SK-N-SH (cell line): ENCODE results near the gene ENTPD8. TPM values are rescaled to one million over a fixed set of nuclear protein-coding genes. Genes with fewer than 3 reads are reported as not detected.

ENCODE experiments used
- CTCF ChIA-PET: fragments of 300-600, 350-600 bp; formaldehyde crosslinking; extraction: SDS; loops from one replicate; lab custom pipeline; 2021; lab: Yijun Ruan, JAX
- POLR2A ChIA-PET: fragments of 350-600 bp; sonication (Branson Sonifier 250); formaldehyde crosslinking; extraction: SDS; loops from one replicate; lab custom pipeline; 2020; ENCODE audit warnings: antibody characterized with exemption, inconsistent platforms; lab: Yijun Ruan, JAX
- DNase-seq: peaks from one replicate; pipeline ENCODE4 v3.0.0; 2012
- H2AFZ ChIP-seq: fragments of 200-600 bp; sonication (generic); 2 replicates; pipeline ENCODE4 v1.8.1; 2016; ENCODE audit warnings: antibody characterized with exemption, mild to moderate bottlenecking, low read depth
- H3F3A ChIP-seq: fragments of 200-600 bp; sonication (generic); replicated peaks from 2 replicates; pipeline ENCODE3; 2016; ENCODE audit warnings: antibody characterized with exemption, mild to moderate bottlenecking; ENCODE audit not compliant: insufficient read depth
- H3K27ac ChIP-seq, 2 experiments: fragments of 200-500 bp in 1 of 2; fragments of 200-600 bp in 1 of 2; sonication (Bioruptor generic) in 1 of 2; sonication (generic), shearing (Covaris generic) in 1 of 2; 2 replicates each; pipeline versions ENCODE4 v1.5.1 to v1.6.1; 2014 to 2016; ENCODE audit warnings: low read depth in 2 of 2, inconsistent platforms in 1 of 2, low read length in 1 of 2, mild to moderate bottlenecking in 1 of 2, mixed read lengths in 1 of 2
- H3K27me3 ChIP-seq: fragments of 200-600 bp; sonication (generic), shearing (Covaris generic); 2 replicates; pipeline ENCODE4 v1.6.1; 2016; ENCODE audit warnings: mixed run types; ENCODE audit not compliant: insufficient read depth
- H3K36me3 ChIP-seq, 2 experiments: fragments of 200-500 bp in 1 of 2; fragments of 200-600 bp in 1 of 2; sonication (Bioruptor generic) in 1 of 2; sonication (generic) in 1 of 2; replicated peaks in 1 of 2; 2 replicates each; pipeline versions ENCODE3 to v1.5.1; 2014 to 2016; ENCODE audit warnings: low read length in 1 of 2, mild to moderate bottlenecking in 1 of 2; ENCODE audit not compliant: insufficient read depth in 2 of 2, control insufficient read depth in 1 of 2
- H3K4me1 ChIP-seq, 2 experiments: fragments of 200-500 bp in 1 of 2; fragments of 200-600 bp in 1 of 2; sonication (Bioruptor generic) in 1 of 2; sonication (generic), shearing (Covaris generic) in 1 of 2; 2 replicates each; pipeline versions ENCODE4 v1.5.1 to v1.6.1; 2014 to 2016; ENCODE audit warnings: low read depth in 1 of 2, low read length in 1 of 2, mixed run types in 1 of 2; ENCODE audit not compliant: insufficient read depth in 2 of 2, control insufficient read depth in 1 of 2
- H3K4me2 ChIP-seq: fragments of 200-600 bp; sonication (generic), shearing (Covaris generic); 2 replicates; pipeline ENCODE4 v1.6.1; 2017; ENCODE audit warnings: mixed run types
- H3K4me3 ChIP-seq, 2 experiments: fragments of 200-500 bp in 1 of 2; fragments of 200-600 bp in 1 of 2; sonication (Bioruptor generic) in 1 of 2; sonication (generic), shearing (Covaris generic) in 1 of 2; 2 replicates each; pipeline versions ENCODE4 v1.5.1 to v1.8.1; 2014 to 2016; ENCODE audit warnings: low read depth in 2 of 2, inconsistent platforms in 1 of 2, low read length in 1 of 2, mild to moderate bottlenecking in 1 of 2, mixed read lengths in 1 of 2, moderate library complexity in 1 of 2
- H3K79me2 ChIP-seq: fragments of 200-600 bp; sonication (generic); 2 replicates; pipeline ENCODE4 v1.8.1; 2017; ENCODE audit warnings: mild to moderate bottlenecking; ENCODE audit not compliant: insufficient read depth
- H3K9ac ChIP-seq: fragments of 200-600 bp; sonication (generic); 2 replicates; pipeline ENCODE4 v1.6.1; 2017; ENCODE audit warnings: mixed run types
- H3K9me2 ChIP-seq: fragments of 200-600 bp; sonication (generic); 2 replicates; pipeline ENCODE4 v1.6.1; 2017; ENCODE audit warnings: mixed run types
- H3K9me3 ChIP-seq: fragments of 200-600 bp; sonication (generic); 2 replicates; pipeline ENCODE4 v1.6.1; 2017; ENCODE audit warnings: mixed run types, mild to moderate bottlenecking, moderate library complexity
- H4K20me1 ChIP-seq: fragments of 200-600 bp; sonication (generic); 2 replicates; pipeline ENCODE4 v1.6.1; 2017; ENCODE audit warnings: mild to moderate bottlenecking, mixed run types; ENCODE audit not compliant: insufficient read depth
- CHD2 ChIP-seq: fragments of 150-350 bp; IDR thresholded peaks from 2 replicates; pipeline ENCODE4 v1.6.1; 2018; ENCODE audit warnings: low read length; ENCODE audit not compliant: partially characterized antibody
- EP300 ChIP-seq, 2 experiments: IDR thresholded peaks; 2 replicates each; pipeline versions ENCODE4 v1.4.0 to v1.6.1; 2012; ENCODE audit warnings: borderline replicate concordance in 1 of 2, low read depth in 1 of 2, low read length in 1 of 2
- EZH2phosphoT487 ChIP-seq: fragments of 200-600 bp; sonication (generic); IDR thresholded peaks from 2 replicates; pipeline ENCODE4 v1.6.1; 2017; ENCODE audit warnings: low read depth, mixed run types, mild to moderate bottlenecking, antibody characterized with exemption, moderate library complexity, borderline replicate concordance
- FOXM1 ChIP-seq: IDR thresholded peaks from 2 replicates; pipeline ENCODE4 v1.4.0; 2012; ENCODE audit warnings: low read depth, mild to moderate bottlenecking
- GABPA ChIP-seq: IDR thresholded peaks from 2 replicates; pipeline ENCODE4 v1.4.0; 2012; ENCODE audit warnings: low read depth, mild to moderate bottlenecking
- GATA2 ChIP-seq: sonication (generic); formaldehyde crosslinking; IDR thresholded peaks from 2 replicates; pipeline ENCODE4 v1.5.0; 2020; ENCODE audit warnings: mild to moderate bottlenecking, missing genetic modification reagents
- MAX ChIP-seq: IDR thresholded peaks from 2 replicates; pipeline ENCODE4 v1.4.0; 2012; ENCODE audit warnings: low read depth
- MEF2A ChIP-seq: IDR thresholded peaks from 2 replicates; pipeline ENCODE4 v1.4.0; 2012; ENCODE audit warnings: low read depth, borderline replicate concordance
- NFIC ChIP-seq: IDR thresholded peaks from 2 replicates; pipeline ENCODE4 v1.4.0; 2012; ENCODE audit warnings: borderline replicate concordance
- POLR2AphosphoS5 ChIP-seq: IDR thresholded peaks from 2 replicates; pipeline ENCODE4 v1.6.1; 2012; ENCODE audit warnings: low read depth, low read length
- RAD21 ChIP-seq: IDR thresholded peaks from 2 replicates; pipeline ENCODE4 v1.6.1; 2012; ENCODE audit warnings: mild to moderate bottlenecking, low read length
- REST ChIP-seq: IDR thresholded peaks from 2 replicates; pipeline ENCODE4 v1.6.1; 2012; ENCODE audit warnings: mild to moderate bottlenecking, low read depth, low read length, moderate library complexity
- RFX5 ChIP-seq: IDR thresholded peaks from 2 replicates; pipeline ENCODE4 v1.6.1; 2012; ENCODE audit warnings: mild to moderate bottlenecking, improper control_type of control experiment, low read length
- RXRA ChIP-seq: IDR thresholded peaks from 2 replicates; pipeline ENCODE4 v1.4.0; 2012; ENCODE audit warnings: low read depth, mild to moderate bottlenecking, borderline replicate concordance
- SMC3 ChIP-seq: IDR thresholded peaks from 2 replicates; pipeline ENCODE4 v1.6.1; 2012; ENCODE audit warnings: low read depth, low read length, improper control_type of control experiment
- TAF1 ChIP-seq: IDR thresholded peaks from 2 replicates; pipeline ENCODE4 v1.6.1; 2012; ENCODE audit warnings: low read depth, mild to moderate bottlenecking, low read length, moderate library complexity, borderline replicate concordance
- TCF12 ChIP-seq: IDR thresholded peaks from 2 replicates; pipeline ENCODE4 v1.4.0; 2012
- USF1 ChIP-seq: IDR thresholded peaks from 2 replicates; pipeline ENCODE4 v1.4.0; 2012; ENCODE audit warnings: low read depth, borderline replicate concordance
- WGBS: methylation state at CpG from one replicate; pipeline ENCODE4 v1.1.6; 2017; ENCODE audit warnings: low lambda C conversion rate; 5-methylcytosine and 5-hydroxymethylcytosine counted together
- polyA plus RNA-seq, 3 experiments: library from polyadenylated mRNA; depleted of rRNA; stranded (reverse); fragments of >200 nt; gene quantifications; 2 replicates each; pipeline ENCODE4 v1.2.3, GENCODE V29; 2012

ENTPD8 gene
- polyA plus RNA-seq, 1 of the 3 experiments (the other 2 are of a cell fraction), result 0.30 TPM

- TF ChIP-seq GATA2 (no peak), EP300 (IDR thresholded peaks at IDR 0.05; ENCODE audit: borderline replicate concordance in 1 of 2, low read depth in 1 of 2, low read length in 1 of 2) (no peak), USF1 (no peak), GABPA (no peak), TCF12 (no peak), RXRA (no peak), RFX5 (no peak), SMC3 (no peak), EZH2phosphoT487 (no peak), RAD21 (no peak), TAF1 (no peak), POLR2AphosphoS5 (no peak), CHD2 (no peak)
Measured at GRCh38 chr9:137490532-137491186, 49.5 kb upstream of the ENTPD8 start (continued).

- H3K9me3 ChIP-seq, result no peaks in the 10 kb centered on the region
- WGBS, result 77% methylated on average over 6 of the region's 6 CpGs
- POLR2A ChIA-PET, result interaction anchor here (1.4 kb wide), 1 partner anchor 66 kb away, joined by 3 read pairs; the partner anchor contains the start of genes EXD3 and NOXA1
- no peak for DNase-seq
- no peaks in the 10 kb centered on the region for H3K9me2 ChIP-seq
- H3K4me1 ChIP-seq, result peaks cover 0 to 15% of the 10 kb centered on the region in 2 experiments; a peak in 1 of 4 replicates
- H3K36me3 ChIP-seq, result no peaks in the 10 kb centered on the region
- no peak overlapping the region for H3K9ac ChIP-seq
- H3K79me2 ChIP-seq, result no peaks in the 10 kb centered on the region
- CTCF ChIA-PET, result interaction anchor here (0.9 kb wide), 1 partner anchor 188 kb away, joined by 3 read pairs; no protein-coding TSS in a partner anchor
- H4K20me1 ChIP-seq, result no peaks in the 10 kb centered on the region
- no peak overlapping the region for H3K27ac ChIP-seq
- H3K4me2 ChIP-seq, result no peak overlapping the region
- no peaks in the 10 kb centered on the region for H3K27me3 ChIP-seq
- no peaks in the 10 kb centered on the region for H3F3A ChIP-seq
- H3K4me3 ChIP-seq, result no peak overlapping the region
- H2AFZ ChIP-seq, result no peak overlapping the region
- TF ChIP-seq GATA2, result no peak
- TF ChIP-seq MAX, result no peak
- TF ChIP-seq EZH2phosphoT487, result no peak
- TF ChIP-seq REST, result no peak
- no peak for TF ChIP-seq FOXM1
- no peak for TF ChIP-seq MEF2A
- TF ChIP-seq NFIC, result no peak
- no peak for TF ChIP-seq POLR2AphosphoS5
Measured at GRCh38 chr9:137488906-137489305, 47.7 kb upstream of the ENTPD8 start.
